Activated CD8-positive, alpha-beta memory T cell treated with anti-CD3 and anti-CD28 coated beads for 36 hours (primary cell): ENCODE results near the gene EDDM13. TPM values are rescaled to one million over a fixed set of nuclear protein-coding genes. Genes with fewer than 3 reads are reported as not detected.

Experiments
- CTCF ChIA-PET: fragments of 350-600 bp; sonication (Branson Sonifier 250); formaldehyde crosslinking; loops from one replicate; lab custom pipeline; 2021; ENCODE audit warnings: antibody characterized with exemption; lab: Charles Lee
- POLR2A ChIA-PET: fragments of 350-600 bp; sonication (Branson Sonifier 250); formaldehyde crosslinking; loops from one replicate; lab custom pipeline; 2021; ENCODE audit warnings: antibody characterized with exemption; lab: Charles Lee
- total RNA-seq, 2 experiments: library from RNA; stranded (reverse); gene quantifications; one replicate each; pipeline ENCODE4 v1.2.3, GENCODE V29; 2021

Gene EDDM13
- total RNA-seq, 2 experiments from 2014 or later, result 0.42 to 0.72 TPM

DNA sequence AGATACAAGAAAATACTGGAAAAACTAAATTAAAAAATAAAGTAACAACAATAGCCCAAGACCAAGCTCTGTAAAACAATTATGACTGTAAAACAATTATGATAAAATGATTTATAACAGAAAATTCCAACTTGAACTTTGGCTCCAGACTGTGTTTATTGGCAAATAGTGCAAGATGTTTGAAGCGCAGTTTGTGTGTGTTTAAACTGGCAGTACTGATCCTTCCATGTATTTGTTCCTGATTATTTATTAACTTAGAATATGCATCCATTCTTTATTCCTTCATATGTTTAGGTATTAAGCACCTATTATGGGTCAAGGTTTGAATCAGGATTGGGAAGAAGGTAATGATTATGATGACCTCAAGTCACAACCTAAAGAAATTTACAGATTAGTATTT lies 83.0 kb downstream of the EDDM13 start:
- CTCF ChIA-PET, result no interaction called here
- POLR2A ChIA-PET, result no interaction called here

GRCh38 chr19:56356944-56357343 lies 84.4 kb downstream of the EDDM13 start:
- POLR2A ChIA-PET, result no interaction called here
- CTCF ChIA-PET, result no interaction called here

Other genes starting within 250 kb of the EDDM13 start
- gene ZNF787, start 151.5 kb upstream of the EDDM13 start, total RNA-seq, result 10 to 100 TPM; 30.9 to 33.4 TPM
- 10 to 100 TPM; 28.9 to 29.3 TPM for gene ZNF444, start 131.5 kb upstream of the EDDM13 start, total RNA-seq
- gene GALP, start 96.7 kb upstream of the EDDM13 start, total RNA-seq, result not detected
- not detected for gene ZSCAN5B, start 75.0 kb upstream of the EDDM13 start, total RNA-seq
- gene ZSCAN5C, start 70.5 kb upstream of the EDDM13 start, total RNA-seq, result not detected
- 10 to 100 TPM; 10.3 to 11.7 TPM for gene ZSCAN5A, start 42.1 kb downstream of the EDDM13 start, total RNA-seq
- gene ZNF582, start 120.8 kb downstream of the EDDM13 start, total RNA-seq, result 1 to 10 TPM; 2.1 to 2.9 TPM
- 1 to 10 TPM; 3.7 to 3.9 TPM for gene ZNF583, start 131.6 kb downstream of the EDDM13 start, total RNA-seq
- under 1 TPM; 0.50 to 0.78 TPM for gene ZNF667, start 204.6 kb downstream of the EDDM13 start, total RNA-seq
- under 1 TPM; 0.40 to 0.78 TPM for gene ZNF471, start 235.1 kb downstream of the EDDM13 start, total RNA-seq